Skin of body (tissue), 3 donors: ENCODE data around the gene SPDYE17. TPM values are rescaled to one million over a fixed set of nuclear protein-coding genes. Genes with fewer than 3 reads are reported as not detected.
"Not testable (repeated sequence)": the region's sequence is repeated elsewhere in the genome, so short reads cannot be mapped to it uniquely, and the experiment has no call there.

Source experiments
- DNase-seq: peaks from one replicate; lab custom pipeline; 2025; lab: John Stamatoyannopoulos, UW
- small RNA-seq: library from RNA; depleted of rRNA; stranded (forward); fragments of <200 nt; gene quantifications from one replicate; pipeline ENCODE3, GENCODE V24; 2014; ENCODE audit warnings: low replicate concordance
- total RNA-seq: library from RNA; depleted of rRNA; stranded (reverse); fragments of >200 nt; gene quantifications from one replicate; pipeline ENCODE4 v1.2.3, GENCODE V29; 2014

SPDYE17 gene
- total RNA-seq, 1 donor from 2014 or later = not detected

DNA sequence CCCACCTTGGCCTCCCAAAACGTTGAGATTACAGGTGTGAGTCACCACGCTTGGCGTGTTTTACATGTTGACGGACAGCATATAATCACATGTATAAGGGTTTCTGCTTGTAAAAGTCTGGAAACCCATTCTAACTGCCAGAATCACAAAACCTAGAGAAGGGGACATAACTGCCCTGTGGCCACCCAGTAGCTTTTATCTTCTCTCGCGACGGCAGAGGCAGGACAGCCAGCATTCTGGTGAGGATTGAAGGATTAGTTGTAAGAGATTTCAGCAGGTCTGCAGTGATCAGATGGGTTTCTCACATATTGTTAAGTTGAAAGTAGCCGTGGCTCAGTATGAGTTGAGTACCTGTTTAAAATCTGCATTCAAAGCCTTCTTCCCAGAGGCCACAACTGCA, 59.8 kb downstream of the SPDYE17 start:
- DNase-seq = not testable (repeated sequence)

Small RNAs within 50 kb of the gene (small RNA-seq; reads per million reads assigned to genes)
- gene RF00019 = not detected

Other genes starting within 250 kb of the SPDYE17 start
- gene SPDYE18, start 30.2 kb upstream of the SPDYE17 start, total RNA-seq = 0.59 TPM
- 18.2 TPM for gene CCDC146, start 90.3 kb upstream of the SPDYE17 start, total RNA-seq
- gene FGL2, start 167.5 kb upstream of the SPDYE17 start, total RNA-seq = 29.5 TPM